ENCODE data around the gene ECE1.

ECE1 gene

DNA sequence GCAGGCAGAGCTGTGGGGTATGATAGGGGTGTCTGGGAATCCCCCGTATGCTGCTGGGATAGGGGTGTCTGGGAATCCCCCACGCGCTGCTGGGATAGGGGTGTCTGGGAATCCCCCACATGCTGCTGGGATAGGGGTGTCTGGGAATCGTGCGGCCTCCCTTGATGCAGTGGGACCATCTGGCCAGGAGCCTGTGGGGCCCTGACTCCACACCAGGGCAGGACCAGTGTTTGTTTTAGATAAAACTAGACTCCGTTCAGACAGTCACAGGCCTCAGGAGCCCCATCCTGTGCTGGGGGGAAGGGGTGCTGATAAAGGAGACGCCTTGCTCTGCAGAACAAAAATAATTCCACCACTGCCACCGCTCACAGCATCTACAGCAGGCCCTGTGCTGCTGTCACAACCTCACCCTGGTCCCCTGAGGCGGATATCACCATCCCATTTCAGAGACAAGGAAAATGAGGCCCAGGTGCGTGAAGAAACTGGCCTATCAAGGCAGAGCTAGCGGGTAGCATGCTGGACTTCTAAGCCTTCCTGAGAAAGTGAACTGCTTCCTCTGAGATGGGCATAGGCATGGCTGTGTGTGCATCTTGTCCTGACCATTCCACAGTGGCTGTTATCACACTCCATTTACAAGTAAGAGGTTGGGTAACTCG is 24.0 kb downstream of the ECE1 start:
- DNase-seq: no peak

DNA sequence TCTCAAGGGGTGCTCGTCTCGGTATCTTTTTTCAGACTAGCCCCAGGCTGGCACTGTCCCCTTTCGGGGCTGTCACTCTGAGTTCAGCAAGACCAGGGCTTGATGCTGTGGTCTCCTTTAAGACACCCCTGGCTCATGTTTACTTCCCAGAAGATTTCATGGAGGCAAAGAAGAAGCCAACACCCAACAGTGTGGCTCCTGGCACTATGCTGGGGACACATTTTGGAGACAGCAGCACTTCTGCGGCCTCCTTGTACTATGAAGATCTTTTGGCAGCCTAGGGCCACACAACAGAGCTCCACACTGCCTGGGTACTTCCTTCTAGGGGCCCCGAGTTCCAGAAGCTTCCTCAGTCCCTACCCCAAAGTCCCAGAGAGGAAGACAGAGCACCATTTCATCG is 24.6 kb downstream of the ECE1 start:
- no peak for DNase-seq

DNA sequence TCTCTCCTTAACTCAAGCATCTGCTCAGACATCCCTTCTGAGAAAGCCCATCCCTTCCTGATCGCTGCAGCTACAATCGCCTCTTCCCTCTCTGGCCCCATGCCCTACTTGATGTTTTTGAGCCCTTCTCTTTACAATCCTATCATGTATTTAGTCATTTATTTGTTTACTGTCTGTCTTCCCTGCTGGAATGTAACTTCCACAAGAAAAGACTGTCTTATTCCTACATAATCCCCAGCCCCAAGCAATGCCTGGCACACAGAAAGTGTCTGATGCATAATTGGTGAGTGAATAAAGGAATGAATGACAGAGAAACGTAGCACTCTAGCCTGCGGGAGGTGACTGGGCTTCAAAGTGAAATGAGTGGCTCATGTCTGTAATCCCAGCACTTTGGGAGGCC is 25.4 kb downstream of the ECE1 start:
- no peak for DNase-seq

DNA sequence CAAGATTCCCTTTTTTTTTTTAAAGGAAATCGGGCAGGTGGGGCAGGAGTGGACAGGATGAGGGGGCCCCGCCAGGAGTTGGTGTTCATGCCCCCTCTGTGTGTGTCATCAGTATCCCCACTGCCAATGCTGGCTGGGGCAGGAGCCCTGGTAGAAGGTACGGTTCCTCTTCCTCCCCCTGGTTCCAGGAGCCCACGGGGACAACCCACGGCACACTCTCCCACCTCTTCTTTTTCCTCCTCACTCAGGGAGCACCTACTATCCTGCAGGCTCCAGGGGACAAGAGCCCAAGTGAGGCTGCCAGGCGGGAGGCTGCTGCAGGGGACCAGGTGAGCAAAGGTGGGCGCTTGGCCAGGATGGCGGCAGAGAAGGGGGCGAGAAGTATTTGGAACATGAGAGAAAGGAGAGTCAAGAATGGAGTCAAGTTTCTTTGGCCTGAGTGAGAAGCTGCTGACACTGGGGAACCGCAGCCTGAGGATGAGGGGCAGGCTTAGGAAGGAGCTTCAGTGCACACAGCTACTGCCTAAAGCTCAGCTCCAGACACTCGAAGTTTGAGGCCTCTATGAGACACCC is 26.5 kb downstream of the ECE1 start:
- no peak for DNase-seq

DNA sequence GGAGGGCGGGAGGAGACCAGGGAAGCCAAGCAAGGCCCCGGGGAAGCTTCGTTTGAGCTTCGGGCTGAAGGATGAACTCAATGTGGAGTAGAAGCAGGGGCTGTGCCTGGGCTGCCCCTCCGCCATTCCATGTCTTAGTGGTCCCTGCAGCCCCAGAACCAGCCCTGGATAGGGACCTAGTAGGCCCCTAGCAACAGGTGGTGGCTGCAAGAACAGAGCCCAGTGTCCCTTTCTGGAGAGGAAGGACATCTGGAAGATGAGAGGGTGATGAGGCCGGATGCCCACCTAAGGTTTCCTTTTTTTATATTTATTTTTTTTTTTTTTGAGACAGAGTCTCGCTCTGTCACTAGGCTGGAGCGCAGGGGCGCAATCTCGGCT is 27.2 kb downstream of the ECE1 start:
- no peak for DNase-seq

DNA sequence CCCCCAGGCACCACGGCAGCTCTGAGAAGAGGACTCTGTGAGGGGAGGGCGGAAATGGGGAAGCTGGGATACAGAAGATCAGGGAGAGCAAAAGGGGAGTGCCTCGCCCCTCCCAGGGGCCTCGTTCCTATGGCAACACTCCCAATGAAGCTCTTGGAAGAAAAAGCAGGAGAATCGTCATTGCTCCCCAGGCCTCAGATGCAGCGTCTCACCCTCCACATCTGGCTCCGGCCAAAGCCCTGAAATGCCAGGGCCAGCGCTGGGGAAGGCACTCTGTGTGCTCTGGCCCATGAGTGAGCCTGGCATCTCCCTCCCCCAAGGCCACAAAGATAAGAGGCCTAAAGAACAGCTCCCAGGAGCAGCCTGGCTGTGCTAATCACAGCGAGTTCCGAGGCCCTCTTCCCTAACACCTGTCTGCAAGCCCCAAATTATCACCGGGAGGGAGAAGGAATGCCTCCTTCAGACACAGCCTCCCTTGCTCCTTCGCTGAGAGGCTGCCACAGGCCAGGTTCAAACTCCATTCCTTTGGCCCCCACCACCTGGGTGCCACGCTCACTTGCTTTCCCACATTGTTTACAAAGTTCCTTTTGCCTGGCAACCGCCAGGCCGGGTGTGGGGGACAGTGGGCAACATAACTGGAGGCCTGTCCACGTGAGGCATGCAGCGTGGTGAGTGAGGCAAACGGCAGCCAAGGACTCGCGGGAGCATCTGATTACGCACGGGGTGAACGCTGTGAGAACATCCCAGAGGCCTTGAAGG is 27.8 kb downstream of the ECE1 start:
- no peak for DNase-seq

DNA sequence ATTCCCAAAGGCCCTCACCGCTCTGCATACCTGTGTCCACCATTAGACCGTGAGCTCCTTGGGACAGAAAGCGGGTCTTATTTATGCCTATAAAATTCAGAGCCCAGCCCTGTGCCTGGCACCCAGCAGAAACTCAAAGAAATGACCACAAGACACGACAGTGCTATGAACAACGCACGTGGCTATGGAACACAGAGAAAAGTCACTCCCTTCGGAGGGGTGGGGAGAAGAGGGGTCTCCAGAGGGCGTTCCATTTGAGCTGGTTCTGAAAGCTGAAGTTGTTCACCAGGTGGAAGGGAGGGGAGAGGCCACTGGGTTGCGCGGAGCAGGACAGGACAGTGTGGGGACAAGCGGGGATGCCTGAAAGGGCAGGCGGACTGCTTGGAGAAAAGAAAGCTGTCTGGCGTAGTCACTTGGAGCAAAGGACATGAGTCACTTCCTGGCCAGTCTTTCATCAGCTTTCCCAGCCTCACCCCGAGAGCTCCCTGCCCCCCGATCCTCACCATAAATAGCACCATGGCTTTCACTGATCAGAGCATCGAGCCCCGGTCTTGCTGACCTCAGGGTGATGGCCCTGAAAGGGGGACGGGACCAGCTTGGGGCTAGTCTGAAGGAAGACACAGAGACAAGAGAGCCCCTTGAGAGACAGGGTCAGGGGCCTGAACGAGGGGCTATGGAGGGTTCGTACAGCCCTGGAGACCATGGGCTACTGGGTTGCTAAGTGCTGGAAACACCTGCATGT is 28.5 kb downstream of the ECE1 start:
- peak; percentile 36 for DNase-seq

DNA sequence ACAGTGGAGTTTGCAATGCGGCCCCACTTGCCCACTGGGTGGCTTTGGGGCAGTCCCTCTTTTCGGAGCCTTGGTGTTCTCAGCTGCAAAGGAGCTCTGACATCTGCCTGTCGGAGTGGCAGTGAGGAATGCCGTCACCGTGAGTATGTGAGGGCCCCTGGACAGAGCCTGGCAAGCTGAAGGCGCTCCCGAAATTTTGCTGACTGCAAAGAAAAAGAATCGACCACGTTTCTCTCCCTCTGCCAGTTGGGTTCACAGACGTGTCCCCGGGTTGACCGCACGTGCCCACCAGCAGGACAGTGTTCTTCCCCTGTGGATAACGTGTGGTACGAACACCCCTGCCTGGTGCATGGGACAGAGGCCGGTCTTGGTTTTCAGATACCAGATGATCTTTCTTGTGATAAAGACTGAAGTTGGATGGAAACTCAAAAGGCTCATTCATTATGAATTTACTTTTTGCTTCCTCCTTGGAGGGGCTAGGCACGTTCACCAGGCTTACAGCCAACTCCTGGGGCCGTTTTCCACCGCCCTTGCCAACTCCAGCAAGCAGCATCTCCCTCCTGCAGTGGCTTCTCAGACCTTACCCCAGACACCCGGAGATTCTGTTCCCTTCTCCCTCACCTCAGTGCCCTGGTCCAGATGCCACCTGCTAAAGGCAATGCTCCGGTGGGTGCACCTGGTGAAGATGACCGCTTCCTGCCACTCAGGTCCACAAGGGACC is 29.7 kb downstream of the ECE1 start:
- DNase-seq: no peak

DNA sequence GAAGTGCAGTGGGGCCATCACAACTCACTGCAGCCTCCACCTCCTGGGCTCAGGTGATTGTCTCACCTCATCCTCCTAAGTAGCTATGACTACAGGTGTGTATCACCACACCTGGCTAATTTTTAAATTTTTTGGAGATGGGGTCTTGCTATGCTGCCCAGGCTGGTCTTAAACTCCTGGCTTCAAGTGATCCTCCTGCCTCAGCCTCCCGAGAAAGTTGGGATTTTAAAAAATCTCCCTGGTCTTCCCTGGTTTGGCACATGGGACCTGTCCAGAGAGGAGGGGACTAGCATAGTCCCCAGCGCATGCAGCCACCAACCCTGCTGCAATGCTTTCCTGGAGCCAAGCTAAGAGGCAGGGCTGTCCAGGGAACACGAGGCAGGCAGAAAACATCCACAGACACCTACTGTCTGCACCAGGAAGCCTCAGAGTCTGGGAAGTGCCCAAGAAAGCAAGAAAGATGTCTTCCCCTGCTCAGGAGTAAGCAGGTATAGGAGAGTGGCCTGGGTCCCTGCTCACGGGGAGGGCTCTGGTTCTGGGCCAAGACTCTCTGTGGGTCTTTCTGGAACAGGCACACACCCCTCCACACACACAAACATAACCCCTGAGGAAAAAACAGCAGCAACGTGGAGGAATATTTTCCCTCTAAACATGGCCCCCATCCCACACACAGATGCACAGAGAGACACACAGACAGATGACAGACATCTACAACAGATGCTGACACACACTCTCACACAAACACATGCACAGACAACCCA is 30.8 kb downstream of the ECE1 start:
- DNase-seq: no peak

DNA sequence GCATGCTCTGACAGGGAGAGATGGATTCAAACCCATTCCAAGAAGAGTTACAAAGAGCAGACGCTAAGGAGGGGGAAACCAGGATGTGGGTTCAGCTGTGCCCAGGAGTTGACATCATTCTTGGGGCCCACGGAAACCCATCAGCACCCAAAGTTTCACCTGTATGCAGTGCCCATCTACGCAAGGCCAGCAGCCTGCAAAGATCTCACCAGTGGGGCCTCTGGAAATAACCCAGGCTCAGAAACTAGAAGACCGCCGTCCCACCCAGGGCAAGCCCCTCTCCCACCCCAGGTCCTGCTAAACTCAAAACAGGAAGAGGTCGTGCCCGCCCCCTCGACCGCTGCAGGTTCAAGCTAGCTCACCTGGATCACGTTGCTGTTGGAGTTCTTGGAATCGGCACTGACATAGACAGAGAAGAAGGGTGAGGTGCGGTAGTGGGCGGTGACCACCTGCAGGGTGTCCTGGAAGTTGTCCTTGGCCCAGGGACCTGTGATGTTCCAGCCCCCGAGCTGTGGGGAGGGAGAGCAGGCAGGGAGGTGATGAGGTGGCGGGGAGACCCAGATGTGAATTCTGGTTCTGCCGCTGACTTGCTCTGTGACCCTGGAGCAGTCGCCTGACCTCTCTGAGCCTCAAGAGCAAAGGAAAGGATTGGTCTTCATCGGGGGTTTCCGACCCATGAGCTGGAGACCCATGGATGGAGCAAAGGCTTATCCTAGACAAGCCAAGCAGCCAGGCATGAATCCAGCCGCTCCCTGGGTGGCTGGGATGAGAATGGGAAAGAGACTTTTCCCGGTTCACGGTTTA is 31.7 kb downstream of the ECE1 start:
- peak; percentile 15 for DNase-seq

DNA sequence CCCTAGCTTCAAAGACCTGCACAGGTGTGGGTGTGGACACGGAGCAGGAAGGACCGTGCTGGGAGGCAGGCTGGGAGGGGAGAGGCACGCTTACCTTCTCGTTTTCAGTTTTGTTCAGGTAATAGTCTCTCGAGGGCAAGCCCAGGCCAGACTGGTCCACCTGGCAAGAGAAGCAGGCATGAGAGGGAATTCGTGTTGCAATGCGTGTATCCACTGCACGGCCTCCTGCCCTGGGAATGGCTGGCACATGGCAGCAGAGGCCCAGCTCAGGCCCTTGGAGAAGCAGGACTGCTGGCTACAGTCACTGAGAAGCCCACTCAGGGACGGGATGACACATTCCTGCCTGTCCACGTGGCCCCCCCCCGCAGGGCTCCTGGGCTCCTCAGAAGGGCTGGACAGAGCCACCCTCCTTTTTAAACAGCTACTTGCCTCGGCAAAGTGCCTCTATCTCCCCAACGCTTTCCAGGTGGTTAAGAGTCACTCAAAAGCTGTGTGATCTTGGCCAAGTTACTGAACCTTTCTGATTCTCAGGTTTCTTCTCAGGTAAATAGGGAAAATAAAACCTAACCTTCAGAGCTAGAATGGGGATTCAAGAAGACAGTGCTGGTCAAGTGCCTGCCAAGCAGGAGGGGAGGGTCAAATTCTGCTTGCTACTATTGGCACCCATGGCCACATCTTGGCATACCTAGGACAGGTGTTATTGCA is 32.7 kb downstream of the ECE1 start:
- DNase-seq: no peak

DNA sequence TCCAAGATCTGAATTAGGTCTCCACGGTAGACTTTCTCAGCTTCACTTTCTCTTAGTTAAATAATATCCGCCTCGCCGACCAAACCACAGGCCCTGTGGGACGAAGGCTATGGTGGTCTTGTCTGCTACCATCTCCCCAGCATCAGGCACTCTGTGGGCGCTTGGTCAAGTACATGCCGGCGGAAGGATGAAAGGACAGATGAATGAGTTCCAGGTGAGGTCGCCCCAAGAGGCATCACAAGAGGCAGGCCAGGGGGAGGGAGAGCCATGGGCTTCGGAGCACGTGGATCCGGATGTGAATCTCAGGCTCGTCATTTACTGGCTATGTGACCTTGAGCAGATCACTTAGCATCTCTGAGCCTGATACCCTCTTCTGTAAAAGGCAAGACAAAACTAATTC is 33.5 kb downstream of the ECE1 start:
- no peak for DNase-seq

DNA sequence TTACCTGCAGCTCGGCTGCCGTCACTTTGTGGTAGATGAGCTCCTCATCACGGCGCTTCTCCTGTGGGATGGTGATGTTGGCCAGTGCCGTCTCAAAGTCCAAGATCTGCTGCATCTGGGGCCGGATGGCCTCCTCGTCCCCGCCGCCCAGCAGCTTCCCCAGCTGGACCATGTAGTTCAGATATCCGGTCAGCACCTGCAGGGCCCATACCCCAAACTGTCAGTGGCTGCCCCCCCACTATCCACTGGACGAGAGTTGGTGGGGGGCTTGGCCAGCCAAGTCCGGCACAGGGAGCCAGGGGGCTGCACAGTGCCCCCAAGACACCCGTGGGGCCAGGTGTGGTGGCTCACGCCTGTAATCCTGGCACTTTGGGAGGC is 34.3 kb downstream of the ECE1 start:
- DNase-seq: no peak

DNA sequence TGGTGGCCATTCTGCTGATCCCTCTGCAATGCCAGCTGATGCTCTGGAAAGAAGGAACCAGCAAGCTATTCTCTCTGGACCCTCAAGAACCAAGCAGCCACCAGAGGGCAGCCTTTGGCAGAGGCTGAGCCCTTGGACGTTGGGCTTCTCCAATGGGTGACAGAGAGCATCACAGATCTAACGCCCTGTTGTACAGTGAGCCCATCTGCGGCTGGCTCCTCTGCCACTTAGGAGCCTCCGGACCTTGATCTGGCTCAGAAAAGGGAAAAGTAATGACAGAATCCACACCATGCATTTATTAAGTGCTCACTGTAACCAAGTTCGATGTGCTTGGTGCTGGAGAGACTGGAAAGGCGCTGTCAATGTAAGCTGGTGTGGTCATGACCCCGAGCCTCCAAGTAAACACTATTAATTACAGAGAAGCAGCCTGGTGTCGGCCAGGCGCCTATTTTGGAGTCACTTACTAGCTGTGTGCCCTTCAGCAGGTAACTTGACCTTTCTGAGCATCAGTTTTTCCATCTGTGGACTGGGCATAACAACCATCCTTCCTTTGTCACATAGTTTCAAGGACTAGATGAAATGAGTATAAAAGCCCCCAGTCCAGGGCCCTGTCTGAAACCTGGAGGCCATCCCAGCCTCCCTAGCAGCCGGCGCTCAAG is 34.9 kb downstream of the ECE1 start:
- peak; percentile 79 for DNase-seq

DNA sequence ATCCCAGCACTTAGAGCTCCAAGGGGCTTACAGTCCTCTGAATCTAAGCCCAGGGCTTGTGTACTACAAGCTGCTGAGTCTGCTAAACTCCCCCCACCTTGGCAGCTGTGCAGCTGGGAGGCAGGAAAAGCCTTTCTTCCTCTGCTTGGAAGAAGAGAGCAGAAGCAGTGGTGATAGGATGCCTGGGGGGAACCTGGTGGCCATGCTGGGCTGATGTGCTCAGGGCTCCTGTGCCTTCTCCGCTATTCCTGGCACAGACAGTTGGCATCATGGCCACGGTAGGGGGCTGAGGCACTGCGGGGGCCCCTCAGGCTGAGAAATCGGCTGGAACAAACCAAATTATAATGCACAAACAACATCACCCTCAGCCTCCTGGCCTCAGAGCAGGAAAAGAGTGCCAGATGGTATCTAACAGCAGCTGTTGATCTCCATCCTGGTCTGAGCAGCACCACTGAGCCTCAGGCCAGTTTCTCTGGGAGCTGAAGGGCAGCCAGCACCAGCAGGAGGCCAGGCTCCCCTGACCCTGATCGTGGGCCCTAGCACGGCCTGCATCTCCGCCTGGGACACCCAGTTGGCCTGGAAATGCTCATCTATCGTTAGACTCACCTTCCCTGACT is 35.8 kb downstream of the ECE1 start:
- no peak for DNase-seq

DNA sequence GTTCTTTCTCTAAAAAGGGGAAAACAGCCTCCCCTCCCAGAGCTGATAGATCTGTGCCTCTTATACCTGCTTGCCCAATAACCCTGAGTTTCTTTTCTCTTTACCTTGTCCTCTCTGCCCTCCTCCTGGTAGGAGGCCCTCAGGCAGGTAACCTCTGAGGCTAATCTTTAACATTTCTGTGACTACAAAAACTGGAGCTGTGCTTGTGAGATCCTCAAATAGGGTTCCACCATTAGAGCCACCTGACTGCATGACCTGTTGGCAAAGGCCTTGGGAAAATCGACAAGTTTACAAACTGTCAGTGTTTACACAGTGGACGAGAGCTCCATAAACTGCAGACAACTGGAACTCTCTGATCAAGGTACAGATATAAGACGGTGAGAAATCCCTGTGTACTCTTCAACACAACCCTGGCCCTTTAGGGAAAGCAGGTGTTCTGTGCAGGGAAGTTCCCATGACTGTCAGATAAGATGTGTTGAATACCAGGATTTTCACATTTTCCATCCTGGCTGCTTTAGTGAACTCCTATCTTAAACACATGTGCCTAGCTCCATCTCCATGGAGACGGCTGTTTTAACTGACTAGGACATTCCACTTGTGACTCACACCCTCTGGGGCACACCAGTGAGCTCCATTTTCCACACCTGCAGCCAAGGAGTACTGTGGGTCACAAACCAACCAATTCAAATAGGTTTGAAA is 38.3 kb downstream of the ECE1 start:
- peak; percentile 56 for DNase-seq

DNA sequence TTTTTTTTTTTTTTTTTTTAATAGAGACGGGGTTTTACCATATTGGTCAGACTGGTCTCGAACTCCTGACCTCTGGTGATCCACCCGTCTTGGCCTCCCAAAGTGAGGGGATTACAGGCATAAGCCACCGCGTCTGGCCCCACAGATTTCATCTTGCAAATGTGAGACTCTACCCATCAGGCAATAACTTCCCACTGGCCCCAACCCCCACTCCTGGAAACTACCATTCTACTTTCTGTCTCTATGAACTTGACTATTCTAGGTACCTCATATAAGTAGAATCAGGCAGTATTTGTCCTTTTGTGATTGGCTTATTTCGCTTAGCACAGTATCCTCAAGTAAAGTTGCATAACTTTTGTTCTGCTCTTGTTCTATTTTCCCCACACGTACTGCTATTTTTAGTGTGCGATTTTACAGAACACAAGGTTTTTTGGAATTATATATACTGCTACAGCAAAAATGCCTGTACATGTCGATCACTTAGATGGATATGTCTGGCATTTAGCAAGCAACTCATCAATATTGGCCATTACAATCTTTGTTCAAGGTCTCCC is 40.2 kb downstream of the ECE1 start:
- no peak for DNase-seq

DNA sequence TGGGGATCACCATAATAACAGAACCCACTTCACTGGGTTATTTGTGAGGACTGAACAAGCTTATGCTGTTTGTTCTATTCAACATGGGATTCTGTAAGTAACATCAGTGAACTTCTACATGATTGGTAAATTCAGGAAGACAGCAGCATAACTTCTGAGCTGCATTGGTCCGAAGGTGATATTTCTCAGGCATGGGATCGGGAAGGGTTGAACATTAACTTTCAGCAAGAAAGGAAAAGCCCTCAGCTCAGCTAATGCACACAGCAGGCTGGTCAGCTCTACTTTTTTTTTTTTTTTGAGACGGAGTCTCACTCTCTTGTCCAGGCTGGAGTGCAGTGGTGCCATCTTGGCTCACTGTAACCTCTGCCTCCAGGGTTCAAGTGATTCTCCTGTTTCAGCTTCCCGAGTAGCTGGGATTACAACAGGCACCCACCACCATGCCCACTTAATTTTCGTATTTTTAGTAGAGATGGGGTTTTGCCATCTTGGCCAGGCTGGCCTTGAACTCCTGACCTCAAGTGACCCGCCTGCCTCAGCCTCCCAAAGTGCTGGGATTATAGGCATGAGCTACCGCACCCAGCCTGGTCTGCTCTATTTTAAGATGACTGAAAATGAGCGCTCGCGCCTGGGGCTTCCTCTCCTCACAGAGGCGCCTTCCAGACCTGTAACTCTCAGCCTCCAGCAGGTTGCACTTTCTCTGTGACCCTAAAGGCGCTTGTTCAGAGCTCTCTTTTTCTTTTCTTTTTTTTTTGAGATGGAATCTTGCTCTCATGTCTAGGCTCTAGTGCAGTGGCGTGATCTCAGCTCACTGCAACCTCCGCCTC is 42.2 kb downstream of the ECE1 start:
- DNase-seq: no peak
